ENCODE measurements around the gene CEACAM8.
"Not testable (repeated sequence)": the region's sequence is repeated elsewhere in the genome, so short reads cannot be mapped to it uniquely, and the experiment has no call there.

Gene CEACAM8

DNA sequence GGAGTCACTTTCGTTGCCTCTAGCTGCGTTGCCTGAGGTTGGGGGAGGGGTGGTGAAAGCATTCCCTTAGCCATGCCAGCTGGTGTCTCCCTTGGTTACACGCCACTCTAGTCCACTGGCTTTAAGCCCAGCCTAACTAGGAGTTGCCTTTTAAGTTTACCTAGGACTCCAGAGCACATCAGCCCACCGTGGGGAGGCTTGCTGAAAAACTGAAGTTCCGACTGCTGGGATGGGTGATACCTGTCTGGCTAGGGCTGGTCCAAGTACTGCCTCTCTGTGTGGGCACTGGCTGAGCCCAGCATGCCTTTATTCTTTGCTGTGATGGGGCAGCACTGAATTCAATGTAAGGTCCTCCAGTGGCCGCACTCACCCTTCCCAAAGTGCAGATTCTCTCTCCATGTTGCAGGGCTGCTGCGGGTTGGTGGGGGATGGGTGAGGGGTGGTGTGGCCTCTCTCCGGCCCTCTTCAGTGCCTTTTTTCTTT lies 54.6 kb downstream of the CEACAM8 start:
- no peak for DNase-seq

- no peak for DNase-seq
Measured at GRCh38 chr19:42538841-42539709, 55.6 kb downstream of the CEACAM8 start.

DNA sequence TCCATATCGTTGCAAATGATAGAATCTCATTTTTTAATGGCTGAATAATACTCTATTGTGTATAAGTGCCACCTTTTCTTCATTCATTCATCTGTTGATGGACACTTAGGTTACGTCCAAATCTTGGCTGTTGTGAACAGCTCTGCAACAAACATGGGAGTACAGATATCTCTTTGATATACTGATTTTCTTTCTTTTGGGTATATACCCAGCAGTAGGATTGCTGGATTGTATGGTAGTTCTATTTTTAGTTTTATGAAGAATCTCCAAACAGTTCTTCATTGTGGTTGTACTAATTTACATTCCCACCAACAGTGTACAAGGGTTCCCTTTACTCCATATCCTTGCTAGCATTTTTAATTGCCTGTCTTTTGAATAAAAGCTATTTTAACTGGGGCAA lies 59.4 kb downstream of the CEACAM8 start:
- DNase-seq, result not testable (repeated sequence)

- no peak for DNase-seq
Measured at GRCh38 chr19:42534391-42534790, 60.3 kb downstream of the CEACAM8 start.

DNA sequence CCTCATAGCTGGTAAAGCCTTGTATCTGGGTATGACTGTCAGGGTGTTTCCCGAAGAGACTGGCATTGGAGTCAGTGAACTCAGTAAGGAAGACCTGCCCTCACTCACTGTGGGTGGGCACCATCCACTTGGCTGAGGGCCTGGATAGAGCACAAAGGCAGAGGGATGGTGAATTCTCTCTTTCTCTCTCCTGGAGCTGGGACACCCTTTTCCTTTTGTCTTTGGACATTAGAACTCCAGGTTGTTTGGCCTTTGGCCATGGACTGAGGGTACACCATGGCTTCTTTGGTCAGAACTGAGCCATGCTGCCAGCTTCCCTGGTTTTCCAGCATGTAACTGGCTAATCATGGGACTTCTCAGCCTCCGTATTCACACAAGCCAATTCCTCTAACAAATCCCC lies 61.8 kb downstream of the CEACAM8 start:
- DNase-seq, result no peak

DNA sequence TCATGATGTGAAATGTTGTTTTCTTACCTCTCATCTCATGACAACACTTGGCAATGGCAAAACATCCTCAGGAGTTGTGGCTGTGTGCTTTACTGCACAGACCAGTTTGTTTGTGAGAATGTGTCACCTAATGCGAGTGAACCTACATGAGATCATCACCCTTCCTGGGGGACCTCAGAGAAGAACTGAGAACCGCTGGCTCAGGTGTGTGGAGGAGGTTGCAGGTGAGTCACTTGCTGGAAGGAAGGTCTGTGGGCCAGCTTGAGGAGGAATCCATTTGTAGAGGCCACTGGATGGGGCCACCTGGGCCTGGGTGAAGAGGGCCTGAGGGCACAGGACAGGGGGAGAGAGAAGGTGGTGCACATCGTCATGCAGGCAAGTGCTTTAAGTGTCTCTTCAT lies 63.4 kb downstream of the CEACAM8 start:
- DNase-seq, result no peak
